Measurements from ENCODE around the gene FUT7.

- TF ChIP-seq CTCF (IDR thresholded peaks at IDR 0.05): no peak
- no peak for TF ChIP-seq POLR2A (IDR thresholded peaks at IDR 0.05)
These were observed 36.5 kb downstream of the FUT7 start for GRCh38 chr9:136995362-136995761.
